CD4-positive, CD25-positive, alpha-beta regulatory T cell (primary cell): ENCODE data around the gene CCR6. TPM values are rescaled to one million over a fixed set of nuclear protein-coding genes. Genes with fewer than 3 reads are reported as not detected.

ENCODE experiments used
- ATAC-seq, 2 donors: fragments of 150-1000 bp; cut with Tn5 transposase; one replicate each; pipeline ENCODE4 v1.10.0; 2021; ENCODE audit warnings: low read depth in 2 of 2, moderate number of reproducible peaks in 2 of 2, moderate library complexity in 1 of 2
- DNase-seq, 3 donors: peaks; one replicate each; pipeline versions ENCODE4 v3.0.0 to v3.0.0-alpha.2; 2012 to 2022; ENCODE audit warnings: mixed read lengths in 1 of 3
- H3K27ac ChIP-seq: one replicate; pipeline ENCODE4 v1.7.0; 2013; ENCODE audit warnings: mild to moderate bottlenecking, low read length; ENCODE audit not compliant: insufficient read depth, poor library complexity, severe bottlenecking
- H3K27me3 ChIP-seq: one replicate; pipeline ENCODE4 v1.7.0; 2013; ENCODE audit warnings: low read length; ENCODE audit not compliant: control insufficient read depth, insufficient read depth
- H3K36me3 ChIP-seq: one replicate; pipeline ENCODE4 v1.7.0; 2013; ENCODE audit warnings: mild to moderate bottlenecking, low read length, moderate library complexity; ENCODE audit not compliant: control insufficient read depth, insufficient read depth
- H3K4me1 ChIP-seq: 2 replicates; pipeline ENCODE4 v1.7.0; 2013; ENCODE audit warnings: mild to moderate bottlenecking, low read length; ENCODE audit not compliant: insufficient read depth, control insufficient read depth, poor library complexity, severe bottlenecking
- H3K4me3 ChIP-seq: one replicate; pipeline ENCODE4 v1.7.0; 2013; ENCODE audit warnings: low read depth, mild to moderate bottlenecking, low read length, moderate library complexity
- H3K9me3 ChIP-seq, 2 experiments: 1 replicate in 1 of 2; 2 replicates in 1 of 2; pipeline ENCODE4 v1.7.0; 2013; ENCODE audit warnings: low read length in 2 of 2, mild to moderate bottlenecking in 1 of 2, moderate library complexity in 1 of 2; ENCODE audit not compliant: control insufficient read depth in 2 of 2
- H3K27ac Mint-ChIP-seq, 3 donors: one replicate each; pipeline ENCODE4 v1.8.0; 2020 to 2022; ENCODE audit warnings: mild to moderate bottlenecking in 3 of 3, mixed read lengths in 3 of 3, moderate library complexity in 2 of 3
- H3K27me3 Mint-ChIP-seq: one replicate; pipeline ENCODE4 v1.8.0; 2022; ENCODE audit warnings: mild to moderate bottlenecking, mixed read lengths
- H3K36me3 Mint-ChIP-seq: one replicate; pipeline ENCODE4 v1.8.0; 2020; ENCODE audit warnings: mixed read lengths
- H3K4me1 Mint-ChIP-seq, 4 donors: one replicate each; pipeline ENCODE4 v1.8.0; 2020 to 2022; ENCODE audit warnings: mixed read lengths in 4 of 4, mild to moderate bottlenecking in 1 of 4
- H3K4me3 Mint-ChIP-seq, 4 donors: one replicate each; pipeline ENCODE4 v1.8.0; 2020 to 2022; ENCODE audit warnings: mild to moderate bottlenecking in 4 of 4, mixed read lengths in 4 of 4, moderate library complexity in 3 of 4
- H3K9me3 Mint-ChIP-seq, 7 donors: one replicate each; pipeline ENCODE4 v1.8.0; 2020 to 2022; ENCODE audit warnings: mixed read lengths in 7 of 7, mild to moderate bottlenecking in 3 of 7, moderate library complexity in 2 of 7
- polyA plus RNA-seq, 4 donors: library from polyadenylated mRNA; unstranded; fragments of 300-500 nt; fragmentation: Illumina TruSeq; gene quantifications; one replicate each; pipeline ENCODE4 v1.2.3, GENCODE V29; 2021
- total RNA-seq: library from RNA; stranded (reverse); gene quantifications from one replicate; pipeline ENCODE4 v1.2.3, GENCODE V29; 2022

Gene CCR6
- total and polyA plus RNA-seq, 5 donors from 2014 or later = 40.8 to 97.3 (median 67.5) TPM

- H3K9me3 ChIP-seq = peaks cover 0 to 4% of the 10 kb centered on the region in 2 experiments
- ATAC-seq (no peak), DNase-seq (no peak)
- no peak overlapping the region for H3K27ac ChIP-seq
- peaks cover 46% of the 10 kb centered on the region for H3K4me1 ChIP-seq
- Mint-ChIP-seq H3K9me3 (peaks cover 0 to 13% (median 1%) of the 10 kb centered on the region in 7 donors), H3K4me3 (no peak overlapping the region), H3K27ac (peak overlapping the region in 1 of 3 donors; percentile 96), H3K36me3 (no peaks in the 10 kb centered on the region), H3K4me1 (peaks cover 14 to 52% (median 41%) of the 10 kb centered on the region in 4 donors), H3K27me3 (no peaks in the 10 kb centered on the region)
- no peak overlapping the region for H3K4me3 ChIP-seq
- H3K27me3 ChIP-seq = no peaks in the 10 kb centered on the region
- H3K36me3 ChIP-seq = no peaks in the 10 kb centered on the region
These were observed 33.4 kb upstream of the CCR6 start for GRCh38 chr6:167089243-167090142.

- H3K9me3 ChIP-seq = peaks cover 0 to 4% of the 10 kb centered on the region in 2 experiments
- H3K27ac ChIP-seq = no peak overlapping the region
- DNase-seq (no peak), ATAC-seq (no peak)
- H3K9me3 Mint-ChIP-seq = peaks cover 0 to 13% (median 1%) of the 10 kb centered on the region in 7 donors
- no peaks in the 10 kb centered on the region for H3K27me3 ChIP-seq
- no peaks in the 10 kb centered on the region for H3K36me3 Mint-ChIP-seq
- no peak overlapping the region for H3K4me3 ChIP-seq
- no peaks in the 10 kb centered on the region for H3K27me3 Mint-ChIP-seq
- peak overlapping the region; percentile 11 to 96 (median 90) for H3K27ac Mint-ChIP-seq
- H3K4me1 ChIP-seq = peaks cover 53% of the 10 kb centered on the region
- H3K4me3 Mint-ChIP-seq = peak overlapping the region in 2 of 4 donors; percentile 76 to 82
- no peaks in the 10 kb centered on the region for H3K36me3 ChIP-seq
- peaks cover 20 to 58% (median 47%) of the 10 kb centered on the region in 4 donors for H3K4me1 Mint-ChIP-seq
These were observed 32.7 kb upstream of the CCR6 start for GRCh38 chr6:167090171-167090570.

GRCh38 chr6:167091026-167091804 is 31.7 kb upstream of the CCR6 start:
- peaks cover 63% of the 10 kb centered on the region for H3K4me1 ChIP-seq
- H3K4me3 ChIP-seq = peak overlapping the region; percentile 42
- Mint-ChIP-seq H3K4me1 (peaks cover 23 to 63% (median 51%) of the 10 kb centered on the region in 4 donors), H3K36me3 (no peaks in the 10 kb centered on the region), H3K4me3 (peak overlapping the region; percentile 65 to 84 (median 79)), H3K27me3 (no peaks in the 10 kb centered on the region), H3K27ac (peak overlapping the region; percentile 90 to 96 (median 94)), H3K9me3 (peaks cover 0 to 11% (median 1%) of the 10 kb centered on the region in 7 donors)
- no peaks in the 10 kb centered on the region for H3K27me3 ChIP-seq
- ATAC-seq (peak; percentile 35 to 38), DNase-seq (peak; percentile 28 to 53 (median 49))
- peaks cover 0 to 4% of the 10 kb centered on the region in 2 experiments for H3K9me3 ChIP-seq
- H3K27ac ChIP-seq = peak overlapping the region; percentile 84
- H3K36me3 ChIP-seq = no peaks in the 10 kb centered on the region

GRCh38 chr6:167091805-167092107 is 31.1 kb upstream of the CCR6 start:
- peak overlapping the region; percentile 65 to 84 (median 79) for H3K4me3 Mint-ChIP-seq
- H3K4me1 Mint-ChIP-seq = peaks cover 23 to 63% (median 51%) of the 10 kb centered on the region in 4 donors
- Histone ChIP-seq H3K27me3 (no peaks in the 10 kb centered on the region), H3K4me3 (peak overlapping the region; percentile 42), H3K27ac (peak overlapping the region; percentile 84), H3K4me1 (peaks cover 63% of the 10 kb centered on the region), H3K9me3 (peaks cover 0 to 4% of the 10 kb centered on the region in 2 experiments), H3K36me3 (no peaks in the 10 kb centered on the region)
- H3K9me3 Mint-ChIP-seq = peaks cover 0 to 10% (median under 1%) of the 10 kb centered on the region in 7 donors
- H3K27ac Mint-ChIP-seq = peak overlapping the region; percentile 90 to 96 (median 94)
- H3K36me3 Mint-ChIP-seq = no peaks in the 10 kb centered on the region
- no peaks in the 10 kb centered on the region for H3K27me3 Mint-ChIP-seq
- no peak for ATAC-seq
- DNase-seq = no peak

GRCh38 chr6:167092672-167093339 is 30.1 kb upstream of the CCR6 start:
- peaks cover 63% of the 10 kb centered on the region for H3K4me1 ChIP-seq
- Mint-ChIP-seq H3K27ac (peak overlapping the region; percentile 92 to 96 (median 96)), H3K9me3 (peaks cover 0 to 2% (median 0%) of the 10 kb centered on the region in 7 donors), H3K4me3 (peak overlapping the region; percentile 76 to 85 (median 84)), H3K4me1 (peaks cover 23 to 66% (median 53%) of the 10 kb centered on the region in 4 donors), H3K36me3 (no peaks in the 10 kb centered on the region), H3K27me3 (no peaks in the 10 kb centered on the region)
- no peak for DNase-seq
- no peaks in the 10 kb centered on the region for H3K36me3 ChIP-seq
- H3K27ac ChIP-seq = peak overlapping the region; percentile 84
- no peak for ATAC-seq
- H3K4me3 ChIP-seq = peak overlapping the region; percentile 65
- peaks cover 0 to 4% of the 10 kb centered on the region in 2 experiments for H3K9me3 ChIP-seq
- H3K27me3 ChIP-seq = no peaks in the 10 kb centered on the region

GRCh38 chr6:167093406-167093921 is 29.4 kb upstream of the CCR6 start:
- Histone ChIP-seq H3K27ac (peak overlapping the region; percentile 84), H3K9me3 (no peaks in the 10 kb centered on the region), H3K4me1 (peaks cover 63% of the 10 kb centered on the region), H3K4me3 (peak overlapping the region; percentile 83), H3K36me3 (no peaks in the 10 kb centered on the region), H3K27me3 (no peaks in the 10 kb centered on the region)
- Mint-ChIP-seq H3K4me1 (peaks cover 23 to 70% (median 56%) of the 10 kb centered on the region in 4 donors), H3K27me3 (no peaks in the 10 kb centered on the region), H3K9me3 (no peaks in the 10 kb centered on the region), H3K27ac (peak overlapping the region; percentile 93 to 96 (median 96)), H3K4me3 (peak overlapping the region; percentile 76 to 85 (median 84)), H3K36me3 (no peaks in the 10 kb centered on the region)
- no peak for DNase-seq
- ATAC-seq = no peak

GRCh38 chr6:167093922-167094432 is 28.9 kb upstream of the CCR6 start:
- peak overlapping the region; percentile 76 to 85 (median 84) for H3K4me3 Mint-ChIP-seq
- H3K4me1 ChIP-seq = peaks cover 64% of the 10 kb centered on the region
- H3K9me3 Mint-ChIP-seq = no peaks in the 10 kb centered on the region
- H3K27ac ChIP-seq = peak overlapping the region; percentile 84
- peak; percentile 69 to 75 (median 73) for DNase-seq
- no peaks in the 10 kb centered on the region for H3K36me3 ChIP-seq
- no peaks in the 10 kb centered on the region for H3K9me3 ChIP-seq
- peak; percentile 59 to 73 for ATAC-seq
- H3K4me3 ChIP-seq = peak overlapping the region; percentile 83
- no peaks in the 10 kb centered on the region for H3K27me3 ChIP-seq
- H3K36me3 Mint-ChIP-seq = no peaks in the 10 kb centered on the region
- no peaks in the 10 kb centered on the region for H3K27me3 Mint-ChIP-seq
- peak overlapping the region; percentile 93 to 96 (median 96) for H3K27ac Mint-ChIP-seq
- peaks cover 23 to 75% (median 60%) of the 10 kb centered on the region in 4 donors for H3K4me1 Mint-ChIP-seq
